ENCODE data around the gene RNF41. TPM values are rescaled to one million over a fixed set of nuclear protein-coding genes. Genes with fewer than 3 reads are reported as not detected.

RNF41 gene
- total RNA-seq: 71.3 TPM

DNA sequence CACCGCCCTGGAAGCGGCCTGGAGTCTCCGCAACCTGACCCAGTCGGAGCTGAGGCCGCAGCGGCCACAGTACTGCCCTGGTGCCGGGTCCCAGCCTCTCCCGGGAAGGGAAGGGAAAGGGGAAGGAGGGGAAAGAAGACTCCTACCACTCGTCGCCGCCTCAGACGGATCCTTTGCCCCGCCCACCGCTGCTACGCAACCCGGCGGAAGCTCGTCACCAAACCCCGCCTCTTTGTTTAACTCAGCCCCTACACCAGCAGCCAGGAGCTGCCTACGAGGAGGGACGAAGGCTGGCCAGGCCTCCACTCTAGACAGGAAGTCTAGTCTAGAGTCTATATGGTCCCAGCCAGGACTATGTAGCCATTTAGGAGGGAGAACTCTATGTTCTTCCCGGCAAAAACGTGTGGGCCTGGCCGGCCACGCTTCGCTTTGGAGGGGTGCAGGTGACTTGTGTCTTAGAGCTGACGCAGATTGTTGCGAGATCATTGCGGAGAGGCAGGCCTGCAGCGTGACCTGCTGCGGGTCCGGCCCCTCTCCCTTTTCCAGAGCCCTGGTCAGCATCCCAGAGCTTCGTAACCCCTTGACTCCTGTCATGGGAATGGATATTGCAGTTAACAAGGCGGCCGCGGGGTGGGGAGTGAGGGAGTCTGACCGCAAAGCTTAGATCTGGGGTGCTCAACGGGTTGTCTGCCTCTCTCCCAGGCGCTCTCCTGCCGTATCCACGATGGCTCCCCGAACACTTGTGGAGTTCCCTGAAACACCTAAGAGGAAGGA lies at the start of gene RNF41:
TSS of gene RNF41 (minus strand) at position 166 of the 774 bp plus-strand sequence. CDS start 7,875 bp downstream, outside the sequence.

DNA sequence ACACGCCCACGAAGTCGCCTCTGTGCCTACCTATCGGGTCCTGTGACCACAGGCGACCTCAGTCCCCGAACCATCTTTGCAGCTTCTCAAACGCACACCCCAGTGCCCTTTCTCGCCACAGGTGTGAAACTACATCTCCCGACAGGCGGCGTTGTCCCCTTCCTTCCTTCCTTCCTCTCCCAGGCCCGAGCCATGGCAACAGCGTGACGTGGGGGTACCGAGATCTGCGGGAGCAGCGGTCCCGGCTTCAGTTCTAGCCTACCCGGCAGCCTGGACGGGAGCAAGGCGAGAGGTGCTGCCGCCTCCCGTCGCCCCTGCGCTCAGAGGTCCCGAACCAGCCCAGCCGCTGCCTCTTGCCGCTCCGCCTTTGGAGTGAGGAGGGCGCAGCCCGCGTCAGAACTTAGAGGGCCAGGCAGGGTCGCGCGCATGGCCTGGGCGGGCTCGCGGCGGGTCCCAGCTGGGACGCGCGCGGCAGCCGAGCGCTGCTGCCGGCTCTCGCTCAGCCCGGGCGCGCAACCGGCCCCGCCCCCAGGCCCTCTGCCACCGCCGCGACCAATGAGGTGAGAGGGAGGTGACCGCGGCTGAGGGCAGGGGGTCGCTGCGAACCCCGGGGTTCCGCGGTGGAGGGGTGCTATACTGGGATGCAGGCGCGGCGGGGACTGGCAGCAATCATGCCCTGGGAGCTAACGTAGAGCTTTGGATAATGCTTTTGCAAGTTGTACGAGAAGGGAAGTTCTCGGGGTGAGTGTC lies 45.1 kb upstream of the RNF41 start, which contains the start of gene COQ10A:
TSS of gene COQ10A (plus strand) at position 250 of the 750 bp plus-strand sequence. CDS start at position 427, 177 bp downstream.

DNA sequence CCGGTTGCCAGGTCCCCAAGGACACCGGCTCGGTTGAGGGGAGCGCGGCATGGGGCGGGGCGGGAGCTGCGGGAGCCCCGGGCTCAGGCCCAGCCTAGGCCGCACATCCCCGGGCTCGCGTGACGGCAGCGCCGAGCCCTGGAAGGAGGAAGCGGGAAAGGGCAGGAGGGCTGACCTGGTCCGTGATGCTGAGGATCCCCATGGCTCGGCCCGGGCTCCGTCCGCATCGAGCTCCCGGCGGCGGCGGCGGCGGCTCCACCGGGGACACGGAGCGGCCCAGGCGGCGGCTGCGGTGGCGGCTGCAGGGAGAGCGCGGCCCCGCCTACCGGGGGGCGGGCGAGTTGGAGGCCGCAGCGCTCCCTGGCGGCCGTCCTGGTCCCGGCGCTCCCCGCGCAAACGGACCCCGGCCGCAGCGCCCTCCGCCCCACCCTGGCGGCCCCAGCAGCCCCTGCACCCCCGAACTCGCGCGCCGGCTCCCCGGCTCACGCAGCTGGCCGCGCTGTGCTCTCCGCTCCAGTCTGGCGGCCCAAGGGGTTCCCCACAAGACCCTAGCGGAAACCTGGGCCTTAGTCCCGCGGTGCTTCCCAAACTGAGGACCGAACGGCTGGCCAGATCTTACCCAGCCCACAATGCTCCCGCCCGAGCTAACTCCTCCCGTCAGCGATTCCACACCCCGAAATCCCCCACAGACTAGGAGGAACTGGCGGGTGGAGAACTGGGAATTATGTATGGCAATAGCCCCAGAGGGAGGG lies 36.5 kb upstream of the RNF41 start, which contains the start of gene ANKRD52:
TSS of gene ANKRD52 (minus strand) at position 317 of the 752 bp plus-strand sequence. CDS start at position 202, 115 bp downstream.

DNA sequence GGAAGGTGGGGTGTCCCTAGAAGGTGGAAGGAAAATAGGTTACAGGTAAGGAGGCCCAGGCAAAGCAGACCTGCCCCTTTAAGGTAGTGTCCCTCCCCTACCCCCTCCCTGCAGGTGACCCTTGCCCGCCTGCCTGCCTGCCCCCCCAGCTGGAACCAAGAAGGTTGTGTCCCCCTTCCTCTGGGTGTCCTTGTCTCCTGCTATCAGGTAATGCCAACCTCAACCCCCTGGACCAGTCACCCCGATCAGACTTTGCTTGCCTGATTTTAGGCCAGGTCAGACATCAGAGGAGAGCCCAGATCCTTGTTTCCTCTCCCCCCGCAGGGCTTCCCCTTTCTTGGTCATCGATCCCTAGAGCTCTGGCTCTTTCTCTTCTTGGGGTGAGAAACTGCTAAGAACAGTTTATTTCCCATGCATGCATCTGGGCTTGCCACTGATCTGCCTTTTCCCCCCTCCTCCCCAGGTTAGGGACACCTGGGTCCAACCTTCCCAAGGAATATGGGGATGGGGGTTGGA lies 8.3 kb upstream of the RNF41 start, which contains the start of gene SLC39A5:
TSS of gene SLC39A5 (plus strand) at position 136 of the 516 bp plus-strand sequence. CDS start 1,224 bp downstream, outside the sequence.

DNA sequence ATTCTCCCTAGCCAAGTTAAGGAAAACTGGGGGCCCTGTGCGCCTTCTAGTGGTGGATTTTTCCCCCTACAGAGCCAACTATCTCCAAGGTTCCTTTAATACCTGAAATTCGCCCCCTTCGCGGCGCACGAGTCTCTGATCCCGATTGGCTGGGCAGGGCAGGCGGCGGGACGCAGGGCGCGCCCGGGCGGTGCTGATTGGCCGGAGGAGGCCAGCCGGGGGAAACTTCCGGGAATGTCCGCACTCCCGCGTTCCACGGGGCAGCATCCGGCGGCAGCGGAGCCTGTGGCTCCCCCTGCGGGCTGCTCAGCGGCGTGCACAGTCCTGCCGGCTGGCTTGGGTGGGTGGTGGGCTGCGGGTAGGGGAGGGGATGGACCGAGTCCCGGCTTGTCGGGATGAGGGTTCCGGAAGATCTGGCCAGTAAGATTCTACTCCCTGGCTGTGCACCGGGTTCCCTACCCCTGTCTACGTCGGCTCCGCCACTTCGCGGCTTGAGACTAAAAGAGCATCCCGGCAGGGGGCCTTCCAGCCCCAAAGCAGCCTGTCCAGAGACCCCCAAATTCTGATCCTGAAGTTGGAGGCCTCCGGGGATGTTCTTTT lies 2.5 kb upstream of the RNF41 start, which contains the start of gene NABP2:
TSS of gene NABP2 (plus strand) at position 241 of the 600 bp plus-strand sequence. CDS start 515 bp downstream, outside the sequence.

DNA sequence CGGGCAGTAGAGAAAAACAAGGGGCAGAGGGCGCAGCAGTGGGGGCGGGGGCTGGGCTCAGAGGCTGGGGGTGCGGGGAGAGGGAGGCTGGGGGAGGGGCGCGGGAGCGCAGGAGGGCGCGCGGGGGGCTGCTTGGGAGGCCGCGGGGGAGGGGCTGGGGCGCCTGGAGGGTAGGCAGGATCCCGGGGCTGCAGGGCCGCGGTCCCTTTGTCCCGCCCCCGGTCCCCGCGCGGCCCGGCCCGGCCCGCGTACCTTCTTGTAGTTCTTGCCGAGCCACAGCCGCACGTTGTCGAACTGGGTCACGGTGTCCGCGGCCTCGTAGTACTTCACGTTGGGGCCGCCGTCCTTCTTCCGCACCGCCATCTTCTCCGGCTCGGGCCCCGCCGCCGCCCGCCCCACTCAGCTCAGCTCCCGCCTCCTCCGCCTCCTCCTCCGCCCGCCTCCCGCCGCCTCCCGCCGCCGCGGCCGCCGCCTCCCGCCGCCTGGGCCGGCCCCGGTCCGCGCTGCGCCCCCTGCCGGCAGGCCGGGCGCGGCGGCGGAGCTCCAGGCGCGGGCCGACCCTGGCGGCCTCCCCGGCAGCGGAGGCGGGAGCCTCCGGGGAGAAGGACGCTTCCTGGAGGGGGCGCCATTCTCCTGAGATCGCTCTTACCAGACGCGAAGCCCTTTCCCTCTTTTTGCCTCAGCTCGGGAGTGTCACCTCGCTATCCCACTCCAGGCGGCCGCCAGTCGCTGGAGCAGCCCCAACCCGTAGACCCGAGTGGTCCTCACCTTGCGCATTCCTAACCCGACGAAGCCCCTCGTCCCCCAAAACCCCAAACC lies 32.4 kb downstream of the RNF41 start, which contains the start of gene SMARCC2:
TSS of gene SMARCC2 (minus strand) at position 385 of the 819 bp plus-strand sequence. CDS start at position 363, 22 bp downstream.

DNA sequence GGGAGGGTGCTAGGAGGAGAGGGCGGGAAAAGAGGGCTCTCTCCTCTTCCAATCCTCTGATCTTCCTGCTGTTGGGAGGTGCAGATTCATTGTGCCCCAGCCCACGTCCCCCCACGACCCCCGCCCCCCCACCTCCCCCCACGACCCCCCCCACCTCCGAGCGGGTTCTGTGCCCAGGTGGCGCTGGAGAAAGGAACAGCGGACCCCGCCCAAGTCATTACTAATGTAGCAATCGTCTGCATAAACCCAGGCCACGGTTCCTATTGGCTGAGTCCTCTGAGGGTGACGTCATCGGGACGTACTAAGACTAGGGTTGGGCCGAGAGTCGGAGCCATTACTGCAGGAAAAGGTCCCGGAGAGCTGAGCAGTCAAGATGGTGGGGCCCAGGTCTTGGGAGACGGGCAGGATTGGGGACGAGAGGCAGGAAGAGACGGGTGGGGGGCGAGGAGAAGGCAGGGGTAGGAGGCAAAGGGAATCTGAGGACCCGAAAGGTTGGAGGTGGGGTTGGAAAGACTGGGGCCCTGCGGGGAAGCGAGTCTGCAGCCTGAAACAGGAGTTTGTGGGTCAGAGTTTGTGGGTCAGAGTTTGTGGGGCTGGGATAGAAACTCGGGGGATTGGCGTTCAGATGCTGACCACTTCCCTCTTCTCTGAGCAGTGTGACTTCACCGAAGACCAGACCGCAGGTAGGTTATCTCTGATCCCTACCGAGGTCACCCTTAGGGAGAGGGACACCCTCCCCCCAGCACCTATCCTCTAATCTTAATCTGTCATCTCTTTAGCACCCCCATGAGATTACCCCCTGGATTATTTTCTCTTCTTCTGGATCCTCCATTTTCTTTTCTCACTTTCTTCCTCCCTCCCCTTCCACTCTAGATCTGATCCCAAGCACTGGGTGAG lies 63.4 kb downstream of the RNF41 start, which contains the start of gene MYL6:
TSS of gene MYL6 (plus strand) at position 331 of the 897 bp plus-strand sequence. CDS start at position 374, 43 bp downstream.

Other genes starting within 250 kb of the RNF41 start
- gene RAB5B, start 247.8 kb downstream of the RNF41 start, total RNA-seq: 59.1 TPM
- gene SUOX, start 224.6 kb downstream of the RNF41 start, total RNA-seq: 13.4 TPM
- 3.7 TPM for gene IKZF4, start 200.9 kb downstream of the RNF41 start, total RNA-seq
- 40.4 TPM for gene RPS26, start 180.0 kb downstream of the RNF41 start, total RNA-seq
- gene ERBB3, start 141.8 kb downstream of the RNF41 start, total RNA-seq: 6.2 TPM
- gene PA2G4, start 117.4 kb downstream of the RNF41 start, total RNA-seq: 70.8 TPM
- gene RPL41, start 105.3 kb downstream of the RNF41 start, total RNA-seq: 1,096 TPM
- gene ZC3H10, start 103.7 kb downstream of the RNF41 start, total RNA-seq: 7.4 TPM
- gene ESYT1, start 93.7 kb downstream of the RNF41 start, total RNA-seq: 51.9 TPM
- 118 TPM for gene MYL6B, start 69.3 kb downstream of the RNF41 start, total RNA-seq
- 650 TPM for gene MYL6, start 63.6 kb downstream of the RNF41 start, total RNA-seq
- 108 TPM for gene SMARCC2, start 32.4 kb downstream of the RNF41 start, total RNA-seq
- gene NABP2, start 2.4 kb upstream of the RNF41 start, total RNA-seq: 26.3 TPM
- not detected for gene SLC39A5, start 8.1 kb upstream of the RNF41 start, total RNA-seq
- 23.5 TPM for gene ANKRD52, start 36.5 kb upstream of the RNF41 start, total RNA-seq
- 12.5 TPM for gene COQ10A, start 45.0 kb upstream of the RNF41 start, total RNA-seq
- 153 TPM for gene CS, start 78.4 kb upstream of the RNF41 start, total RNA-seq
- 39.9 TPM for gene CNPY2, start 94.1 kb upstream of the RNF41 start, total RNA-seq
- 30.9 TPM for gene PAN2, start 112.1 kb upstream of the RNF41 start, total RNA-seq
- gene IL23A, start 117.0 kb upstream of the RNF41 start, total RNA-seq: 0.92 TPM
- gene STAT2, start 138.2 kb upstream of the RNF41 start, total RNA-seq: 78.4 TPM
- gene APOF, start 140.9 kb upstream of the RNF41 start, total RNA-seq: not detected
- gene TIMELESS, start 227.5 kb upstream of the RNF41 start, total RNA-seq: 7.4 TPM
- not detected for gene MIP, start 232.7 kb upstream of the RNF41 start, total RNA-seq
- 2.3 TPM for gene SPRYD4, start 246.7 kb upstream of the RNF41 start, total RNA-seq